Subcutaneous adipose tissue (tissue), 4 donors: ENCODE measurements around the gene ANXA10. TPM values are rescaled to one million over a fixed set of nuclear protein-coding genes. Genes with fewer than 3 reads are reported as not detected.

Experiments
- total RNA-seq, 4 donors: library from RNA; depleted of rRNA; stranded (reverse); fragments of >200 nt; gene quantifications; one replicate each; pipeline ENCODE4 v1.1.0, GENCODE V29; 2016
- TF ChIP-seq, protein P1 (sequence below): fragments of 450-650 bp; IDR thresholded peaks from one replicate; pipeline ENCODE4 v1.5.1; 2016; ENCODE audit warnings: low read depth, mild to moderate bottlenecking, control low read depth, antibody characterized with exemption, moderate library complexity

ANXA10 gene
- total RNA-seq, 4 donors from 2014 or later = not detected

DNA sequence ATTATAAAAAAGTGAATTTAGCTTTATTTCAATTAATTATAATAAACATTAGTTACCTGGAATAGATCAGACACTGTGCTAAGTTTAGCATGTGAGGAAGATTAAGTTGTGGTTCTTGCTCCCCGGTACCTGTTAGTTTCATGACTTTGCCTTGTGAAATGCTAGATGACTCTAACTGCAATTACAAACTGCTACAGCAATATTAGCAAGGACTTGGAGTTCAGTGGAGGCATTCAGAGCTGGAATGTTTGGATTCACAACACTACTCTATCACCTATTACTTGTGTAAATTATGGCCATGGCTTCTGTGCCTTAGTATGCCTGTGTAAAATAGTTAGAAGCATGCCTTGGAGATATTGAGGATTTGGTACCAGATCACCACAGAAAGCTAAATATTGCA lies 21.4 kb upstream of the ANXA10 start:
- TF ChIP-seq, protein P1, sequence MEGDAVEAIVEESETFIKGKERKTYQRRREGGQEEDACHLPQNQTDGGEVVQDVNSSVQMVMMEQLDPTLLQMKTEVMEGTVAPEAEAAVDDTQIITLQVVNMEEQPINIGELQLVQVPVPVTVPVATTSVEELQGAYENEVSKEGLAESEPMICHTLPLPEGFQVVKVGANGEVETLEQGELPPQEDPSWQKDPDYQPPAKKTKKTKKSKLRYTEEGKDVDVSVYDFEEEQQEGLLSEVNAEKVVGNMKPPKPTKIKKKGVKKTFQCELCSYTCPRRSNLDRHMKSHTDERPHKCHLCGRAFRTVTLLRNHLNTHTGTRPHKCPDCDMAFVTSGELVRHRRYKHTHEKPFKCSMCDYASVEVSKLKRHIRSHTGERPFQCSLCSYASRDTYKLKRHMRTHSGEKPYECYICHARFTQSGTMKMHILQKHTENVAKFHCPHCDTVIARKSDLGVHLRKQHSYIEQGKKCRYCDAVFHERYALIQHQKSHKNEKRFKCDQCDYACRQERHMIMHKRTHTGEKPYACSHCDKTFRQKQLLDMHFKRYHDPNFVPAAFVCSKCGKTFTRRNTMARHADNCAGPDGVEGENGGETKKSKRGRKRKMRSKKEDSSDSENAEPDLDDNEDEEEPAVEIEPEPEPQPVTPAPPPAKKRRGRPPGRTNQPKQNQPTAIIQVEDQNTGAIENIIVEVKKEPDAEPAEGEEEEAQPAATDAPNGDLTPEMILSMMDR = no peak

DNA sequence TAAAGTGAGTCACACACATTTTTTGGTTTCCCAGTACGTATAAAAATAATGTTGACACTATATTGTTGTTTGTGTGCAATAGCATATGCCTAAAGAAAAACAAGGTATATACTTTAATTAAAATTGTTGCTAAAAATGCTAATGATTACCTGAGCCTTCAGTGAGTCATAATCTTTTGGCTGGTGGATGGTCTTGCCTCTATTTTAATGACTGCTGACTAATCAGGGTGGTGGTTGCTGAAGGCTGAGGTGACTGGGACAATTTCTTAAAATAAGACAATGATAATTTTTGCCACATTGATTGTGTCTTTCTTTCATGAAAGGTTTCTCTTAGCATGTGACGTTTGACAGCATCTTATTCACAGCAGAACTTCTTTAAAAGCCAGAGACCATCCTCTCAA lies 21.0 kb upstream of the ANXA10 start:
- TF ChIP-seq, protein P1 = no peak

DNA sequence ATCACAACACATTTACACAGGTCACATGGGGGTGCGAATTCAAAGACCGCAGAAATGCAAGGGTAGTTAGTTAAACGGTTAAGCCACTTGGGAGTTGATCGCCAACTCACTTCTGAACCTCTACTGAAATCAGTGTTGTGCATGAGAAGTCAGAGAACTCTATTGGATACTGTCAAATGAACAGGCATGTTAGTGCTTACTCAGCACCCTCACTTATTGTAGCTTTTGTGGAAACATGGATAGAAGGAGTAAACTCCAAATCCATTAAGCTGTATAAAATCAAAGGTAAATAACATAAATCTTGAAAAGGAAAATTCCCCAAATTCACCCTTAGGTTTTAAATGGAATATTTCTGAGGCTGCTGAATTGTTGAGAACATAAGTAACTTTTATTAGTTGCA lies 17.5 kb upstream of the ANXA10 start:
- TF ChIP-seq, protein P1 = no peak

DNA sequence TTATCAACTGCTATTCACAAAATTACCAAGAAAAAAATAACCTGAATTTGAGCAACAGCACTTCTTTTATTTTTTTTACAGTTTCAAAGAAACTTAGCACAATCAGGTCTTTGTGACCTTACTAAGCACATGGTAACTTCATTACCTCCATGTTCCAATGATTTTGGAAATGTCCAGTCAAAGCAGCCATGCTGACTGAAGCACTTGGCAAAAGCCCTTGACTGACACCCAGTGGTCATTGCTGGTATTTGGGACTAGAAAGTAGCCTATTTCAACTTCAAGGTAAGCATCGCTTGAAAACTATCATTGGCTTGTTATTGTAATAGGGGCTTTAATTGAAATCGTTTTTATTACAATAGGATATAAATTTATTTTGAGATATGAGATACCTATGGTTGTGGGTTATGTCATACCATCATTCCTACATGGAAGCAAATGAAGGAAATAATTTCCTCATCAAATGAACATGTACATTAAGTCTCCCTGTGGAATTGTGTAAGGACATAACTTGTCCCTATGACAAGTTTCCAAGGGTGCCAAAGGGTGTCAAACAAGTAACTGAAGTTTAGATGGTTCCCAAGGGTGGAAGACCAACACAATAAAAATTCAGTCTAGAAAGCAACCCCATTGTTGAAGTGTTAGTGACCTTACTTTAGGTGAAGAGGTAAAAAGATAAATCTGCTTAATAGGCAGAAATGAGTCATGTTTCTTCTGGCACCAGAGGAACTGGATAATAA lies 15.2 kb upstream of the ANXA10 start:
- TF ChIP-seq, protein P1 = no peak

DNA sequence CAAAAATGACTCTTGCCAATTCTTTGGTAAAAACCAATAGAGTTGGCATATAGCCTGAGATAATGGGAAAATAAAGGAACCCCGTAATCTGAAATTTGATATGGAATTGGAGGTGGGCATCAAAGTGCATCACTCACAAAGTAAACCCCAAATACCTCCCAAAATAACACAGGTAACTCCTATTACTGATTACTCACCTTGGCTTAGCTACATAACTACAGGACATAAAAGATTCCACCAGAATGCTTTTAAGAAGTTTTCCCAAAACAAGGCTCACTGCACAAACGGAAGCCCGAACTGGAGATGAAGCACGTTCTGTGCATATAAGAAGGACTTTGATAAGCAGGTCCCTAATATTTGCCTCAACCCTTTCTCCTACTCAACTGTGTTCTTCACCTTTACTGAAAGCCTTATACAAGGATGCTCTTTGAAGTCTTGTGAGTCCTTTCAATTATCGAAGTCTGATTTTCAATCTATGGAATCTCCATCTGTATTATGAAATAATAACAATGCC lies 14.6 kb upstream of the ANXA10 start:
- TF ChIP-seq, protein P1 = no peak

DNA sequence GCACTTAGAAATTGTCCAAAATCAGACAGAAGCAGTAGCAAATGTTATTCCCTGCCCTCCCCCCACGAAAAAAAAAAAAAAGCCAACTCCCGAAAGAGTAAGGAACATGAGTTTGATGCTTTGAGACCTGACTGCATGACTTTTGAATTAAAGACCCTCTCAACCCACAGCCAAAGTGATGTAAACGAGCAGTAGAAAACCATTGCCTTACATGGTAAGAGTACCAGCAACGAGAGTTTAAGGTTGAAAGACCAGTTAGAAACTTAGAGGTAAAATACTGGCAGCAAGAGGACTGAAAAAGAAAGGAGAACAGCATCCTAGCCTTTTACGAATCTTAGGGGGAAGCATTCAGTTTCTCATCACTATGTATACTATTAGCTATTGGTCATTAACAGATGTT lies 10.0 kb upstream of the ANXA10 start:
- TF ChIP-seq, protein P1 = no peak

DNA sequence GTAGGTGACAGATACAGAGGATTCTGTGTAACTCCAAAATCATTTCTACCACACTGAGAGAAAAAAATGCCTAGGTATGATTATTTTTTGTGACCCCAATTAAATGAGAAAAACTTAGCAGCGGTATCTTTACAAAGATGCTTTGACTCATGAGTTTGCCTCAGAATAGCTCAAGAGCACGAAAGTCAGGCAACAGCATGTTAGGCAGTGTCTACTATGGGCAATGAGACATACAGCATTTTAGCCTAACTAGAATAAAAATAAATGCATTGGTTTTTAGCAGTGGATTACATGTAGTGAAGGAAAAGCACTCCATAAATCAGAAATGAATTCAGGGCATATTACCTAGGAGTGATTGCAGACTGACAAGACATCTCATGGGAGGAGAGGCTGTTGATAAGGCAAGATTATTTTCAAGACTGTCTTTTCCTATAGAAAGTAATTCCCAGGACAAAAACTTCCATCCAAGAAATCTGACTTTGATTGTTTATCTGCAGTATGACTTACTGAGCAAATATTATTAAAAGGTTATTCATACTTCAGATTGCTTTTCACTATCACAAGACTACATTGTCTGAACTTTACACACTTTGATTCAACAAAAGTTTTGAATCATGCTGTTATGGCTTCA lies 3.6 kb downstream of the ANXA10 start:
- TF ChIP-seq, protein P1 = no peak
